ENCODE measurements around the gene SYT14.

DNA sequence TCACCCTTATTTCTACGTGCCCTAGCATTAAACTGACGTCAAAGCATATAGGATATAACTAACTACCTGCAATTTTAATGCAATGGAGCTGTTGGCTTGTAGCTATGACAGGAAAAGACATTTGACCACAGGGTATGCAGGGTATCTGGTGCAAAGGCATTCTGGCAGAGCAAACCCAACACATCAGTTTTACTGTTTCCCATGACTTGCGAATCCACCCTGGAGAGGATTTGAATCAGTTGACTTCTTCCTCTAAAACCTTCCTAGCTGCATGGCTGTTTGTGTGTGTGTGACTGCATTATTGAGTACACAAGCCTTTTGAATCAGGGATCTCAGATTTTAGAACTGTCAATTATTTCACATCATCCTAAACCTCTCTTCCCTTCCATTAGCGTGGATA is 41.7 kb upstream of the SYT14 start:
- TF ChIP-seq CTCF (IDR thresholded peaks at IDR 0.05; ENCODE audit: low read length): no peak
- TF ChIP-seq EZH2 (optimal IDR thresholded peaks at IDR 0.05; ENCODE audit: low read depth, low read length): no peak
